Stimulated activated CD4-positive, alpha-beta T cell treated with anti-CD3 and anti-CD28 coated beads, Interleukin-2, amount 100 ng/mL, for 24 hours (primary cell): Measurements from ENCODE around the gene CDPF1.
A peak's percentile ranks its signal among the peaks of the same experiment; 100 is the strongest.
"Not testable (repeated sequence)": the region's sequence is repeated elsewhere in the genome, so short reads cannot be mapped to it uniquely, and the experiment has no call there.

Experiments
- DNase-seq, 2 donors: peaks; one replicate each; pipeline ENCODE4 v3.0.0-alpha.2; 2020

Gene CDPF1

GRCh38 chr22:46281866-46282678 lies 32.0 kb upstream of the CDPF1 start:
- DNase-seq, result no peak

GRCh38 chr22:46280999-46281623 lies 31.0 kb upstream of the CDPF1 start:
- no peak for DNase-seq

- no peak for DNase-seq
Measured at GRCh38 chr22:46280063-46280817, 30.1 kb upstream of the CDPF1 start.

- DNase-seq, result no peak
Measured at GRCh38 chr22:46278656-46279645, 28.9 kb upstream of the CDPF1 start.

- no peak for DNase-seq
Measured at GRCh38 chr22:46276563-46276962, 26.5 kb upstream of the CDPF1 start.

GRCh38 chr22:46275455-46276122 lies 25.5 kb upstream of the CDPF1 start:
- no peak for DNase-seq

- no peak for DNase-seq
Measured at GRCh38 chr22:46274381-46274780, 24.3 kb upstream of the CDPF1 start.

- no peak for DNase-seq
Measured at GRCh38 chr22:46273432-46274148, 23.5 kb upstream of the CDPF1 start.

GRCh38 chr22:46272762-46273431 lies 22.8 kb upstream of the CDPF1 start:
- no peak for DNase-seq

- DNase-seq, result no peak
Measured at GRCh38 chr22:46272196-46272595, 22.1 kb upstream of the CDPF1 start.

- DNase-seq, result no peak
Measured at GRCh38 chr22:46269564-46269963, 19.5 kb upstream of the CDPF1 start.

- peak; percentile 50 to 53 for DNase-seq
Measured at GRCh38 chr22:46267431-46268279, 17.6 kb upstream of the CDPF1 start, which contains the start of gene TTC38. TSS of gene TTC38 (plus strand) at chr22:46268008. CDS start at chr22:46268040, 32 bp downstream.

- DNase-seq, result not testable (repeated sequence)
Measured at GRCh38 chr22:46265627-46266026, 15.5 kb upstream of the CDPF1 start.

- not testable (repeated sequence) for DNase-seq
Measured at GRCh38 chr22:46264520-46264919, 14.4 kb upstream of the CDPF1 start.

- no peak for DNase-seq
Measured at GRCh38 chr22:46263216-46263590, 13.1 kb upstream of the CDPF1 start, which contains the start of gene PKDREJ. TSS of gene PKDREJ (minus strand) at chr22:46263343. CDS start at chr22:46263322, 21 bp downstream.

- DNase-seq, result peak in 1 of 2 donors; percentile 58
Measured at GRCh38 chr22:46262449-46263215, 12.5 kb upstream of the CDPF1 start.

GRCh38 chr22:46260038-46260437 lies 9.9 kb upstream of the CDPF1 start:
- DNase-seq, result no peak

GRCh38 chr22:46259374-46259773 lies 9.3 kb upstream of the CDPF1 start:
- no peak for DNase-seq
